Upper lobe of left lung (tissue), 6 donors: ENCODE measurements around the gene TP63. TPM values are rescaled to one million over a fixed set of nuclear protein-coding genes. Genes with fewer than 3 reads are reported as not detected.

ENCODE experiments used
- ATAC-seq, 2 donors: fragments of 200-7000 bp; cut with Tn5 transposase; one replicate each; pipeline ENCODE4 v1.9.1; 2022; ENCODE audit warnings: mild to moderate bottlenecking in 2 of 2, moderate library complexity in 2 of 2; ENCODE audit not compliant: low FRiP score in 2 of 2
- DNase-seq, 2 donors: peaks; one replicate each; pipeline ENCODE4 v3.0.0-alpha.2; 2019 to 2020
- H3K27ac ChIP-seq, 4 donors: fragments of 200-600 bp; sonication (generic); one replicate each; pipeline ENCODE4 v1.5.1; 2016 to 2019
- H3K27me3 ChIP-seq, 4 donors: fragments of 200-600 bp; sonication (generic); one replicate each; pipeline ENCODE4 v1.5.1; 2017 to 2019
- H3K36me3 ChIP-seq, 4 donors: fragments of 200-600 bp; sonication (generic); one replicate each; pipeline ENCODE4 v1.5.1; 2016 to 2019
- H3K4me1 ChIP-seq, 4 donors: fragments of 200-600 bp; sonication (generic); one replicate each; pipeline ENCODE4 v1.5.1; 2018 to 2019
- H3K4me3 ChIP-seq, 4 donors: fragments of 200-600 bp; sonication (generic); one replicate each; pipeline ENCODE4 v1.5.1; 2017 to 2019; ENCODE audit warnings: mild to moderate bottlenecking in 2 of 4, moderate library complexity in 1 of 4
- H3K9me3 ChIP-seq, 4 donors: fragments of 200-600 bp; sonication (generic); one replicate each; pipeline ENCODE4 v1.5.1; 2018 to 2019
- CTCF ChIP-seq, 6 experiments: fragments of 450-650 bp in 4 of 6; fragments of 200-600 bp in 2 of 6; sonication (generic) in 2 of 6; IDR thresholded peaks; one replicate each; pipeline ENCODE4 v1.5.1; 2016 to 2019; ENCODE audit warnings: antibody characterized with exemption in 6 of 6
- EP300 ChIP-seq, 4 donors: sonication (generic); formaldehyde crosslinking; IDR thresholded peaks; one replicate each; pipeline ENCODE4 v1.5.1; 2017; ENCODE audit warnings: antibody characterized with exemption in 4 of 4, control low read depth in 2 of 4
- POLR2A ChIP-seq, 4 donors: fragments of 450-650 bp; IDR thresholded peaks; one replicate each; pipeline ENCODE4 v1.5.1; 2016 to 2017; ENCODE audit warnings: antibody characterized with exemption in 4 of 4, mild to moderate bottlenecking in 2 of 4
- POLR2AphosphoS5 ChIP-seq, 2 donors: sonication (generic); formaldehyde crosslinking; IDR thresholded peaks; one replicate each; pipeline ENCODE4 v1.5.1; 2017; ENCODE audit warnings: antibody characterized with exemption in 2 of 2
- WGBS, 2 donors: methylation state at CpG; one replicate each; pipeline ENCODE4 v1.1.5; 2017 to 2018; 5-methylcytosine and 5-hydroxymethylcytosine counted together
- total RNA-seq, 6 donors: library from RNA; depleted of rRNA in 4 of 6; stranded (reverse); fragments of >200 nt in 4 of 6; gene quantifications; one replicate each; pipeline versions ENCODE4 v1.1.0 to v1.2.1, GENCODE V29; 2016 to 2021
- donor health status: DM: no; HTN: no; CAD: no; lungs with moderate emphysema.
- donor health status: DM: no; HTN: yes; CAD: no; lungs with severe emphysema.

Gene TP63
- total RNA-seq, 6 donors from 2014 or later = 1.0 to 8.8 (median 2.8) TPM

- TF ChIP-seq POLR2A (IDR thresholded peaks at IDR 0.05) (no peak), POLR2AphosphoS5 (IDR thresholded peaks at IDR 0.05) (no peak), EP300 (IDR thresholded peaks at IDR 0.05) (no peak), CTCF (IDR thresholded peaks at IDR 0.05) (no peak)
- H3K4me1 ChIP-seq = no peaks in the 10 kb centered on the region
- H3K27ac ChIP-seq = no peak overlapping the region
- H3K9me3 ChIP-seq = no peaks in the 10 kb centered on the region
- H3K36me3 ChIP-seq = no peaks in the 10 kb centered on the region
- no peak for DNase-seq
- ATAC-seq = no peak
- WGBS, 2 donors = 48 to 75% methylated on average over 1 of the region's 1 CpG
- no peaks in the 10 kb centered on the region for H3K27me3 ChIP-seq
- H3K4me3 ChIP-seq = no peak overlapping the region
These were observed 168.2 kb downstream of the TP63 start for GRCh38 chr3:189799366-189799765.

- H3K27ac ChIP-seq = no peak overlapping the region
- no peaks in the 10 kb centered on the region for H3K36me3 ChIP-seq
- TF ChIP-seq CTCF (IDR thresholded peaks at IDR 0.05) (no peak), POLR2AphosphoS5 (IDR thresholded peaks at IDR 0.05) (no peak), EP300 (IDR thresholded peaks at IDR 0.05) (no peak), POLR2A (IDR thresholded peaks at IDR 0.05) (no peak)
- H3K9me3 ChIP-seq = no peaks in the 10 kb centered on the region
- no peaks in the 10 kb centered on the region for H3K27me3 ChIP-seq
- WGBS, 2 donors = 95 to 97% methylated on average over 7 of the region's 7 CpGs
- H3K4me1 ChIP-seq = no peaks in the 10 kb centered on the region
- DNase-seq (no peak), ATAC-seq (no peak)
- no peak overlapping the region for H3K4me3 ChIP-seq
These were observed 169.2 kb downstream of the TP63 start for GRCh38 chr3:189800436-189800835.

- ATAC-seq (no peak), DNase-seq (no peak)
- H3K9me3 ChIP-seq = no peaks in the 10 kb centered on the region
- 97 to 100% methylated on average over 2 of the region's 2 CpGs for WGBS, 2 donors
- no peaks in the 10 kb centered on the region for H3K27me3 ChIP-seq
- H3K27ac ChIP-seq = no peak overlapping the region
- H3K4me3 ChIP-seq = no peak overlapping the region
- H3K4me1 ChIP-seq = no peaks in the 10 kb centered on the region
- TF ChIP-seq CTCF (IDR thresholded peaks at IDR 0.05) (no peak), POLR2A (IDR thresholded peaks at IDR 0.05) (no peak), POLR2AphosphoS5 (IDR thresholded peaks at IDR 0.05) (no peak), EP300 (IDR thresholded peaks at IDR 0.05) (no peak)
- H3K36me3 ChIP-seq = no peaks in the 10 kb centered on the region
These were observed 172.1 kb downstream of the TP63 start for GRCh38 chr3:189803254-189803653.

- DNase-seq = peak in 1 of 2 donors; percentile 3
These were observed 174.3 kb downstream of the TP63 start for GRCh38 chr3:189805375-189806067.

More at GRCh38 chr3:189805375-189806067, 174.3 kb downstream of the TP63 start:
- ATAC-seq = no peak
- H3K4me1 ChIP-seq = no peaks in the 10 kb centered on the region
- H3K36me3 ChIP-seq = no peaks in the 10 kb centered on the region
- no peaks in the 10 kb centered on the region for H3K27me3 ChIP-seq
- 65 to 80% methylated on average over 4 of the region's 4 CpGs for WGBS, 2 donors
- TF ChIP-seq POLR2A (IDR thresholded peaks at IDR 0.05) (no peak), EP300 (IDR thresholded peaks at IDR 0.05) (no peak), POLR2AphosphoS5 (IDR thresholded peaks at IDR 0.05) (no peak), CTCF (IDR thresholded peaks at IDR 0.05) (no peak)
- H3K27ac ChIP-seq = no peak overlapping the region
- H3K4me3 ChIP-seq = no peak overlapping the region
- no peaks in the 10 kb centered on the region for H3K9me3 ChIP-seq
